CMK (cell line): ENCODE measurements around the gene P2RX2.
A peak's percentile ranks its signal among the peaks of the same experiment; 100 is the strongest.

ENCODE experiments used
- DNase-seq: peaks from one replicate; pipeline ENCODE4 v3.0.0-alpha.2; 2010; ENCODE audit warnings: low read depth

P2RX2 gene

GRCh38 chr12:132603240-132604150 lies 15.1 kb upstream of the P2RX2 start:
- no peak for DNase-seq

GRCh38 chr12:132604151-132604618 lies 14.4 kb upstream of the P2RX2 start:
- DNase-seq = no peak

GRCh38 chr12:132604668-132605441 lies 13.7 kb upstream of the P2RX2 start:
- no peak for DNase-seq

- no peak for DNase-seq
Observed at GRCh38 chr12:132605892-132606291, 12.7 kb upstream of the P2RX2 start.

GRCh38 chr12:132606466-132606865 lies 12.1 kb upstream of the P2RX2 start:
- no peak for DNase-seq

GRCh38 chr12:132606927-132607326 lies 11.6 kb upstream of the P2RX2 start:
- DNase-seq = no peak

GRCh38 chr12:132608231-132609171 lies 10.1 kb upstream of the P2RX2 start:
- DNase-seq = no peak

- no peak for DNase-seq
Observed at GRCh38 chr12:132610051-132610759, 8.4 kb upstream of the P2RX2 start, which contains the start of gene LRCOL1. LRCOL1 (minus strand) TSS chr12:132610582; CDS start chr12:132606251, 4,331 bp downstream.

- DNase-seq = no peak
Observed at GRCh38 chr12:132610866-132611602, 7.5 kb upstream of the P2RX2 start.

GRCh38 chr12:132611620-132612019 lies 7.0 kb upstream of the P2RX2 start:
- DNase-seq = no peak

GRCh38 chr12:132614029-132614428 lies 4.5 kb upstream of the P2RX2 start:
- DNase-seq = no peak

- DNase-seq = peak; percentile 57
Observed at GRCh38 chr12:132614861-132615578, 3.6 kb upstream of the P2RX2 start.

GRCh38 chr12:132615579-132616038 lies 3.0 kb upstream of the P2RX2 start:
- no peak for DNase-seq

GRCh38 chr12:132617135-132617701 lies 1.4 kb upstream of the P2RX2 start:
- no peak for DNase-seq

GRCh38 chr12:132617822-132618682 lies 524 bp upstream of the P2RX2 start:
- DNase-seq = no peak

- no peak for DNase-seq
Observed at GRCh38 chr12:132619071-132619385, 452 bp downstream of the P2RX2 start.

GRCh38 chr12:132619386-132620112 lies 973 bp downstream of the P2RX2 start:
- no peak for DNase-seq
